GM12878 (cell line): ENCODE data around the gene CNGA4.

ENCODE experiments used
- BHLHE40 ChIP-seq, 2 experiments: fragments of 450-650 bp in 1 of 2; IDR thresholded peaks; 2 replicates each; pipeline ENCODE4 v1.6.1; 2011 to 2017; ENCODE audit warnings: low read depth in 2 of 2, borderline replicate concordance in 1 of 2, improper control_type of control experiment in 1 of 2, low read length in 1 of 2, mild to moderate bottlenecking in 1 of 2
- CBX3 ChIP-seq: fragments of 200-600 bp; sonication (generic); IDR thresholded peaks from 2 replicates; pipeline ENCODE4 v1.6.1; 2016; ENCODE audit warnings: low read depth, borderline replicate concordance
- CTCF ChIP-seq, 3 experiments: IDR thresholded peaks in 2 of 3; conservative IDR thresholded peaks in 1 of 3; 2 replicates each; pipeline ENCODE4 v1.5.1; 2011; ENCODE audit warnings: low read depth in 3 of 3, low read length in 3 of 3, mild to moderate bottlenecking in 3 of 3, control low read depth in 2 of 3, moderate library complexity in 2 of 3, inconsistent platforms in 1 of 3, mixed read lengths in 1 of 3; ENCODE audit not compliant: control insufficient read depth in 2 of 3, insufficient read depth in 1 of 3; ENCODE audit errors: extremely low read depth in 1 of 3
- EGR1 ChIP-seq, 2 experiments: IDR thresholded peaks; 1 replicate in 1 of 2; 2 replicates in 1 of 2; pipeline ENCODE4 v1.6.1; 2011 to 2012; ENCODE audit warnings: low read depth in 2 of 2, low read length in 2 of 2, borderline replicate concordance in 1 of 2, mild to moderate bottlenecking in 1 of 2, moderate library complexity in 1 of 2
- JUND ChIP-seq: IDR thresholded peaks from 2 replicates; pipeline ENCODE4 v1.6.1; 2012; ENCODE audit warnings: low read depth, mild to moderate bottlenecking, low read length, improper control_type of control experiment, moderate library complexity
- LARP7 ChIP-seq: fragments of 450-650 bp; IDR thresholded peaks from 2 replicates; pipeline ENCODE4 v1.6.1; 2017; ENCODE audit warnings: mild to moderate bottlenecking
- POLR2A ChIP-seq: IDR thresholded peaks from 2 replicates; pipeline ENCODE4 v1.6.1; 2011; ENCODE audit warnings: low read depth, mild to moderate bottlenecking, low read length
- RAD21 ChIP-seq: IDR thresholded peaks from 2 replicates; pipeline ENCODE4 v1.6.1; 2011; ENCODE audit warnings: mild to moderate bottlenecking, low read depth, low read length, moderate library complexity; ENCODE audit not compliant: insufficient read depth
- RFX5 ChIP-seq: IDR thresholded peaks from 2 replicates; pipeline ENCODE4 v1.6.1; 2011; ENCODE audit warnings: low read depth, low read length, improper control_type of control experiment
- SPI1 ChIP-seq: IDR thresholded peaks from 2 replicates; pipeline ENCODE4 v1.6.1; 2011; ENCODE audit warnings: low read depth, mild to moderate bottlenecking, low read length, moderate library complexity, borderline replicate concordance; ENCODE audit not compliant: insufficient read depth

GRCh38 chr11:6263662-6264061, 24.8 kb downstream of the CNGA4 start:
- TF ChIP-seq CBX3 (no peak), CTCF (IDR thresholded peaks at IDR 0.05 in 2 of 3, conservative IDR thresholded peaks at IDR 0.05 in 1 of 3; ENCODE audit: control insufficient read depth in 2 of 3, extremely low read depth in 1 of 3, insufficient read depth in 1 of 3, low read depth in 3 of 3, low read length in 3 of 3) (no peak), BHLHE40 (IDR thresholded peaks at IDR 0.05; ENCODE audit: borderline replicate concordance in 1 of 2, low read depth in 2 of 2, low read length in 1 of 2) (no peak), SPI1 (no peak), EGR1 (IDR thresholded peaks at IDR 0.05; ENCODE audit: borderline replicate concordance in 1 of 2, low read depth in 2 of 2, low read length in 2 of 2) (no peak), JUND (no peak), POLR2A (no peak), LARP7 (no peak), RFX5 (no peak), RAD21 (no peak)
